ENCODE measurements around the gene NUAK1. TPM values are rescaled to one million over a fixed set of nuclear protein-coding genes. Genes with fewer than 3 reads are reported as not detected.

Gene NUAK1
- total RNA-seq, 1 experiment from 2014 or later = 5.4 TPM

- no peak for DNase-seq (ENCODE audit: low read depth)
- in situ Hi-C loops (cut with HindIII; ENCODE audit: low pct_unique_long_range_greater_than_20kb, low sequenced_read_pairs) = no loop called here
Observed at GRCh38 chr12:106118381-106119130, 20.2 kb downstream of the NUAK1 start.

DNA sequence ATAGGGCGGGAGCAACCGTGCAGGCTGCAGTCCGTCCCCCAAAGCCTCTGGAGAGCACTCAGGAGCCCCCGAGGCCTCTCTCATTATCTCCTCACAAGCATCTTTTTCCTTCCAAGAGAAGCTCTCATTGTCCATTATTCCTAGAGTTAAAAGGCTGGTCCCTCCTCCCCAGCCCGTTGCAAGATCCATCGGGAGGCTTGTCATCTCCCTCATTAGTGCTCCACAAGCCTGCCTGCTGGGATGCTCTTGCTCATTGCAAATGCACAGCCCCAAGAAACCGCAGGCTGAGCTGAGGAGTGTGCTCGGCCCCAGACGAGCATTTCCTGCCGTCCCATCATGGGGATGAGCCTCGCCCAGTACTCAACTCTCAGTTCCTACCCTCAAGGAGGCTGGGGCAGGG lies 23.3 kb downstream of the NUAK1 start:
- in situ Hi-C loops (cut with HindIII; ENCODE audit: low pct_unique_long_range_greater_than_20kb, low sequenced_read_pairs) = no loop called here
- DNase-seq (ENCODE audit: low read depth) = no peak

DNA sequence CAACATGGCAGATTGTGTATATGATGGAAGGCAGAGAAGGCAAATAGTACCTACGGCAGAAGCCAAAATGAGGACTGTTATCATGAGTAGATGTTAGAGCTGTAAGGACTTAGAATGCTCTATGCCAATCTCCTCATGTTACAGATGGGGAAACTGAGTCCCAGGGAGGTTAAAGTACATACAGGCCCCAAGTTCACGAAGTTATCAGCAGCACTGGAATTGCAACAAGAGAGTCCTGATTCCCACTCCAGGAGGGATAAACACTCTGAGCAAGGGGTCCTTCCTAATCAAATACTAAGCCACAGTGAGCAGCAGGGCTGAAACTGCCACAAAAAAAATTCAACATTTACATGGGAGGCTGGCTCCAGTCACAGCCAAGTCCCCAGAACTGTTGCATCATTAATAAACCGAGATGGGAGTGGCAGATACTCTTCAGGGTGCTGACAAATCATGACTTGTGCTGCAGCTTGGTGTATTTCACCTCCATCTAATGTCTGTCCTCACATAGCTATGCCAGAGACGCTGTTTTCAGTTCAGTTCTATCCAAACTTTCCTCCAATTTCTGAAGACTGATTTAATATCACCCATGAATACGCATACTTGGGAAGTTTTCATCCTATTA lies 24.2 kb downstream of the NUAK1 start:
- in situ Hi-C loops (cut with HindIII; ENCODE audit: low pct_unique_long_range_greater_than_20kb, low sequenced_read_pairs) = no loop called here
- DNase-seq (ENCODE audit: low read depth) = no peak

DNA sequence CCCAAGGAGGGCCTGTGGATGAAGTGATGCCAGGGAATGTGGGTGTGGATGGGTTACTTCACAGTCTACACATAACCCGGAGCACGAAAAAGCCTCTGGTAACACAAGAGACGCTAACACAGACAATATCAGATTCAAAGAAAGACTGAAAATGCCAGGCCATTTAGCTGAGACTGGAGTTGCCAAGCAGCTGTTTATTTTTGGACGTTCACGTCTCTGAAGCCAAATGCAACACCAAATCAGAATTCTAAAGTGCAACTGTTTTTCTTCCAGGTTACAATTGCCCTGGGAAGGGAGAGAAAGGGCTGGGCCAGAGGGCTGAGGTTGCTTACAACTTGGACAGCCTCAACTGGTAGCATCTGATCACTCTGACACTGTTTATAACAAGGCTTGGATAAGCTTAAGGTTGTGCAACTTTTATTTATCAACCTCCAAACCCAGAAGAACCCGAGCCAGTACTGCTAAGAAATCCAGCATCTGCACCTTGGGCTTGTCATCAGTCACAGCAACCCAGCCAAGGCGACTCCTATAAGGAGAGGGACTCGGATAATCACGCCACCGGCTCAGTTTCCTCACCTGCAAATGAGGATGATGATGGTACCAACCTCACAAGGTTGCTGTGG lies 24.8 kb downstream of the NUAK1 start:
- in situ Hi-C loops (cut with HindIII; ENCODE audit: low pct_unique_long_range_greater_than_20kb, low sequenced_read_pairs) = no loop called here
- no peak for DNase-seq (ENCODE audit: low read depth)

DNA sequence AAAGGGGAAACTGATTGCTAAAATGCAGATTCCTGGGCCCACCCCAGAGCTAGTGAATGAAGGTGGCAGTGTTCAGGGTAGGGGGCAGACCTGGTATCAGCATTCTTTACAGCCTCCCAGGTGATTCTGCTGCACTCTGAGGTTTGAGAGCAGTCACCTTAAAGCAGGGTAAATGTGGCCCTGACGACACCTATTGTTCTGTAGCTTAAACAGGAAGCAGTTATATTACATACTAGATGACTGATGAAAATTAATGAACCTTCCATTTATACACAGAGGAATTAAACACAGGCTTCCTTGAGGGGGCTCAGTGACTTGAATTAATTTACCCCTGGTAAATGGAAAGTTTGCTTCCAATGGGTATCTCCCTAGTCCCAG lies 25.3 kb downstream of the NUAK1 start:
- in situ Hi-C loops (cut with HindIII; ENCODE audit: low pct_unique_long_range_greater_than_20kb, low sequenced_read_pairs) = no loop called here
- DNase-seq (ENCODE audit: low read depth) = no peak

DNA sequence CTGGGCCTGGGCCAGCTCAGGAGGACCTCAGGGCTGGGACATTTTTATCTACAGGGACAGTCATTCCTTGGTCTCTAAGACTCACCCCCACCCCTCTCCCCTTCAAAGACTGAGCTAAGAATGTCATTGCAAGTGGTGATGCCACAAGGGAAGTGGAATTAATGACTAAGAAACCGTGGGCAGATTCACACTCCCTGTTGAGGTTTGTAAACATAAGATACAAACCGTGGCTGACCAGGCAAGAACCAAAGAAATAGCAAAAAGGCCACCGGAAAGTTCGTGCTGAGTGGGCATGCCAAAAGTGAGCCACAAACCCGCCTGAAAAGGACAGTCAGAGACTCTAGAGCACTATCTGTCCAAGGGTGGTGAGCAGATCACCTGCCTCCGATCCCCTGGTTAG lies 25.7 kb downstream of the NUAK1 start:
- DNase-seq (ENCODE audit: low read depth) = peak; percentile 32
- in situ Hi-C loops (cut with HindIII; ENCODE audit: low pct_unique_long_range_greater_than_20kb, low sequenced_read_pairs) = no loop called here

DNA sequence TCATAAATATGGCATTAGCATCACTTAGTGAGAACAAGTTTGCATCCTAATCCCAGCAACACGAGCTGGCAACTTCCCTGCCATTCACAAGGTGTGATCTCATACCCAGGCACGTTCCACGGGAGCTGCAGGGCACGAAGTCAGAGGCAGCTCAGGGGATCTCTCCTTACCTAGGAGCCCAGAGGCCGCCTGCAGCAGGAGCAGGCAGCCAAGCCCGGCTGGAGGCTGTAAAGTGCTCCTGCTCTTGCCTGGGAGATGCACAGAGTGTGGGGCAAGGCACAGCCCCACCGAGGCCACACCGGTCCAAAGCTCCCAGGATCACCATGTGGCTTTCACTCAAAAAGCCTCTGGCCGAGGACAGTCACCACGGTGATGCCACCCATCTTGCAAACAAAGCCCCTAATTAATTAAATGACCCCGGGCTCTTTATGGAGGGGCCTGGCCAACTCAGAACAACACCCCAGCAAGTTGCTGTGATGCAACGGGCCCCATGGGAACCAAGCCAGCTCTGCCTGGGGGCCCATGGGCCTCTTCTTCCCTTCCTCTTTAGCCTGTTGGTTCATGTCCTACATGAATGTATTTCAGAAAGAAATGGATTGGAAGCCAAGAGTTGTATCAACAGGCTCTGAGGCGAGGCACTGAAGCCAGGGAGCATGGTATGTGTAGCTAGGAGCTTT lies 26.5 kb downstream of the NUAK1 start:
- DNase-seq (ENCODE audit: low read depth) = no peak
- in situ Hi-C loops (cut with HindIII; ENCODE audit: low pct_unique_long_range_greater_than_20kb, low sequenced_read_pairs) = no loop called here

DNA sequence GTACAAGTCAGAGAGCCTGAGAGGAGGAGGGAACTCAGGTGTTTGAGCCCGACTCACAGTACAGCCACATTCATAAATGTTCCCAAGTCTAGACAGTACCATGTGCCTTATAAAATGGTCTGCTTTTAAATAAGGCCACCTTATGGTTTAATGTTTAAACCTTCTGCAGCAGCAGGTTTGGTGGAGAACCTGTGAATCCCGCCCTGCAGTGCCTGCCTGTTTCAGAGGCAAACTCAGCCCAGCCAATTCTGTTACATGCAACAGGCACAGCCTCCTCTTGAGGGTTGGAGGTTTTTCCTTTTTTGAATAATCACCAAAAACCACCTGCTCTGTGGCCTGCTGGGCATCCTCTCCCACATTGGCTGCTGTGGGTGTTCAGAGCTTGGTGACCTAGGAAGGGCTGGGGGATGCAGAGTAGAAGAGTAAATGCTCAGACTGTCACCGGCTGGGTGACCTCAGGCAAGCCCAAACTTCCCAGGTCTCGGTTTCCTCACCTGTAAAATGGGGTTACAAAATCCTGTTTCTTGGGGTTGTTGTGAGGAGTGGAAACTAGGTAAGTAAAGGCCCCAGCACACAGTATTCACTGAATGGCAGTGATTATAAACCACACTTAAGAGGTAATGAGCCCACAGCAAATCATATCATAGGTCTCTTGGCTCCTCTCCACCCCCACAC lies 28.0 kb downstream of the NUAK1 start:
- in situ Hi-C loops (cut with HindIII; ENCODE audit: low pct_unique_long_range_greater_than_20kb, low sequenced_read_pairs) = no loop called here

DNA sequence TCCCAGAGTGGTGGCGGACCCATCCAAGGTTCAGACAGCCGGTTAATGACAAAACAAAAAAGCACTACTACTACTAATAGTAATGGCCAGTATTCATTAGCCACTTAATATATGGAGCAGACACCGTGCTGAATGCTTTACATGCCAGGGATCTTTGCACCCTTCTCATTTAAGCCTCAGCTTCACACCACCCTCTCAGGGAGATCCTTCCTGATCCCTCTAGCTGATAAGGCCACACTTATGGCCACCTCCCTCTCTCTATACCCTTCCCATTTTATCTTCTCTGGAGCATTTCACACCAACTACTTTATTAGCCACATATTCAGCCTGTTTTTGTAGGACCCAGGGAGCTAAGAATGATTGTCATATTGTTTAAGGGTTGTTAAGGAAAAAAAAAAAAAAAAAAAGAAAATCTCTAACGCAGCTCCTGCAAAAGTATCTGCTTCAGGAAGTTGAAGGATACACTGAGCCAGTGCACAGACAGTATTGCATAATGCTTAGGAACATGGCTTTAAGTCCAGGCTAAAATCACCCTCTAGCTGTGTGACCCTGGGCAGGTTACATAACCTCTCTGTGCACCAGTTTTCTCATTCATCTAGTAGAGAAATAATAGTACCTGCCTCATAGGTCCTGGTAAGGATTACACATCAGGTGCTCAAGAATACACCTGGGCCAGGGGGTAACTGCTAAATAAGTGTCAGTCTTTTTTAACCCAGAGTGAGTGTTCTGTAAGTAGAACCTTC lies 29.4 kb downstream of the NUAK1 start:
- in situ Hi-C loops (cut with HindIII; ENCODE audit: low pct_unique_long_range_greater_than_20kb, low sequenced_read_pairs) = no loop called here
- no peak for DNase-seq (ENCODE audit: low read depth)

More for the DNA sequence above, 28.0 kb downstream of the NUAK1 start:
- no peak for DNase-seq (ENCODE audit: low read depth)

DNA sequence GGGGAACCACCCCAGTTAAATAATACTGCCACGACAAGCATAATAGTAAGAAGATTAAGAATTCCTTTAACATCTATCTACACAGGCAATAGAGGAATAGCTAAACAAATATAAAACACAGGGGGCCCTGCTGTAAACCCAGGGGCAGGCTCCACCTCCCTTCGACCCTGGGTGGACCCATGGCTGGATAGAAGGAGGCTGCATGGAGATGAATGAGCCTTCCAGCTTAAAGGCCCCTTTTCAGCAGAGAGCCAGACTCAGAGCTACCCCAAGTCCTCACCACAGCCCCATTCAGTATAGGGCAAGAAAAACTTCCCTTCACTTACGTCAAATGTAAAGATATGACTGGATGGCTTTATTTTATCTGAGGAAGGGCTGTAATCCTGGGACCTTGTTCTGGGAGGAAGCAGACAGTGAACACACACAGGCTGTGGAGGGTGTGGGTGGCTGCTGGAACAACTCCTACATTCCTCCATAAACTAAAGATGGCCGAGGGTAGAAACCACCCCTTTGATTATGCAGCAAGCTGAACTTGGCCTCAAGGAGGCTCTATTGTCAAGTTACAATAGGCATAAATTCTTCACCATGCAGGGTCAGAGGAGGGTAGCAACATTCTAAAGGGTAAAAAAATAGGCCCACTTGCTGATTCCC lies 30.4 kb downstream of the NUAK1 start:
- DNase-seq (ENCODE audit: low read depth) = no peak
- in situ Hi-C loops (cut with HindIII; ENCODE audit: low pct_unique_long_range_greater_than_20kb, low sequenced_read_pairs) = no loop called here

DNA sequence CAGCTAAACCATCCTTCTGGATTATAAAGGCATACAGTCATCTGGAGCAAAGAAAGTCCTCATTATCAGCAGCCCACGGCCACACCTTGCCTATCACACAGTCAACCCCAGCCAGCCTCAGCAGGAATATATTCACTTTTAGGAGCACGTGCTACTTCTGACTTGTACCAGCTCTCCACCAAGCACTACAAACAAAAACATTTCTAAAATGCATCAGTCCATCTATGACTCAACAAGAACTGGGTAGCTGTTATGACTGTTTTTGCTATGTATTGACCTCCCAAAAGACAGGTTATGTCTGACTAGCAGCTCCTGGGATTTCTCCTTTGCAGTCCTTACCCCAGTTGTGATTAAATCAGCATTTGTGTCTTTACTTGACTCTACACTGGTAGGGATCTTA lies 31.2 kb downstream of the NUAK1 start:
- DNase-seq (ENCODE audit: low read depth) = no peak
- in situ Hi-C loops (cut with HindIII; ENCODE audit: low pct_unique_long_range_greater_than_20kb, low sequenced_read_pairs) = no loop called here

- no peak for DNase-seq (ENCODE audit: low read depth)
- in situ Hi-C loops (cut with HindIII; ENCODE audit: low pct_unique_long_range_greater_than_20kb, low sequenced_read_pairs) = no loop called here
Observed at GRCh38 chr12:106106892-106107291, 31.9 kb downstream of the NUAK1 start.

- in situ Hi-C loops (cut with HindIII; ENCODE audit: low pct_unique_long_range_greater_than_20kb, low sequenced_read_pairs) = no loop called here
- no peak for DNase-seq (ENCODE audit: low read depth)
Observed at GRCh38 chr12:106106061-106106566, 32.6 kb downstream of the NUAK1 start.

DNA sequence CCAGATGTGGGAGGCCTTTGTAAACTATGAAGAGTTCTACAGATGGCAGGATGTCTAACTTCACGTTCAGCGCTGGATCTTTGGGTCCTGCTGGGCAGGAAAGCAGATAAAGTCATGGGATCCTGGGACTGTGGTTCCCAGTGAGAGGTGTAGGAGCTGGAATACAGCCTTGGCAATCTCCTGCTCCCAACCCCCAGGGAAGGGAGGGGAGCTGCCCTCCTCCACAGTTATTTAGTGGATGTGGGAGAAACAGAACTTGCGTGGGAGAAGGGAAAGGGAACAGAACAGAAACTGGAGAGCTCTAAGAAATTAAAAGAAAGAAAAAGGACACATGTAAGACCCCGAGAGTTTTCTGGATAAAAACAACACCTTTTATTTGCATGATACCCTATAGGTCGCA lies 37.0 kb downstream of the NUAK1 start:
- no peak for DNase-seq (ENCODE audit: low read depth)
- in situ Hi-C loops (cut with HindIII; ENCODE audit: low pct_unique_long_range_greater_than_20kb, low sequenced_read_pairs) = no loop called here

DNA sequence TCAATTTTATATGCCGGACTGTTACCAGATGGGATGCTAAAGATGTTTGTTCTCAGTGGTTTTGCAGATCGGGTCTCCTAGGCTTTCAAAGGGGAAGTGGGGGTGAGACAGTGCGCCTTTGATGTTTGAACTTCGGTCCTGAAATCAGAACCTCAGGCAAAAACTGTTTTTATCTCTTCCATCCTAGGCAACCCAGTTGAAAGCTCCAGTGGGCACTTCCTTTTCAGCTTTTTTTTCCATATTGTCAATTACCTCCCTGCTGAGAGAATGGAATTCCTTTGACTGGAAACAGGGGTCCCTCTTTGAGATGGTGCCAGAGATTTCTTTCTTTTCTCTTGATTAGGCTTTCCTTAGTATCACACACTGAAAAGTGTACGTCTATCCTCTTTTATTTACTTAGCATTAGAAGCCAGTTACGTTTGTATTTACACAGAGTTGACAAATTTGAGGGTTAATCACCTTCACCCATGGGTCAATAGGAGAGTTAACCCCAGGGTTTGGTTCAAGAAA lies 40.0 kb downstream of the NUAK1 start:
- DNase-seq (ENCODE audit: low read depth) = no peak
- in situ Hi-C loops (cut with HindIII; ENCODE audit: low pct_unique_long_range_greater_than_20kb, low sequenced_read_pairs) = no loop called here

DNA sequence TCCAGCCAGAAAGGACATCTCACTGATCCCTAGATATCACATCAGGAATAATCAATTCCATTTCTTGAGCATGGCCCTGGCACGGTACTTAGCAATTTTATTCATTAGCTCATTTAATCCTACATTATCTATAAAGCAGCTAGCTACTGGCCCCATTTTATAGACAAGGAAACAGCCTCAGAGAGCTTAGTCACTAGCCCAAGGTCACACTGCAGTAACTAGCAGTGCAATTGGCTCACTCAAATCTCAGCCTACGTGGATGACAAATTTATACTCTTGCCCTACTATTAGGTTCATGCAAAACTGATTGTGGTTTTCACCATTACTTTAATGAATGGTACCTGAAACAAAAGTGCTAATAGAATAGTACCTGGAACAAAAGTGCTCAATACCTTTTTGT lies 41.7 kb downstream of the NUAK1 start:
- peak; percentile 57 for DNase-seq (ENCODE audit: low read depth)
- in situ Hi-C loops (cut with HindIII; ENCODE audit: low pct_unique_long_range_greater_than_20kb, low sequenced_read_pairs) = no loop called here

- peak; percentile 94 for DNase-seq (ENCODE audit: low read depth)
Observed at GRCh38 chr12:106096376-106096775, 42.4 kb downstream of the NUAK1 start.

More at GRCh38 chr12:106096376-106096775, 42.4 kb downstream of the NUAK1 start:
- in situ Hi-C loops (cut with HindIII; ENCODE audit: low pct_unique_long_range_greater_than_20kb, low sequenced_read_pairs) = no loop called here

All from Caki2 (cell line).